Osteocyte (in vitro differentiated cells): ENCODE results near the gene CBLIF. TPM values are rescaled to one million over a fixed set of nuclear protein-coding genes. Genes with fewer than 3 reads are reported as not detected.

ENCODE experiments used
- DNase-seq: peaks from one replicate; pipeline ENCODE4 v3.0.0; 2021; ENCODE audit warnings: mixed read lengths; ENCODE audit not compliant: unreplicated experiment; ENCODE audit errors: extremely low spot score
- H3K27ac Mint-ChIP-seq: one replicate; pipeline ENCODE4 v1.8.0; 2021; ENCODE audit warnings: mild to moderate bottlenecking, mixed read lengths; ENCODE audit not compliant: unreplicated experiment
- H3K27me3 Mint-ChIP-seq: one replicate; pipeline ENCODE4 v1.8.0; 2021; ENCODE audit warnings: mixed read lengths; ENCODE audit not compliant: unreplicated experiment
- H3K36me3 Mint-ChIP-seq: one replicate; pipeline ENCODE4 v1.8.0; 2021; ENCODE audit warnings: mixed read lengths; ENCODE audit not compliant: unreplicated experiment
- H3K4me1 Mint-ChIP-seq: one replicate; pipeline ENCODE4 v1.8.0; 2021; ENCODE audit warnings: mixed read lengths; ENCODE audit not compliant: unreplicated experiment
- H3K4me3 Mint-ChIP-seq: one replicate; pipeline ENCODE4 v1.8.0; 2021; ENCODE audit warnings: mild to moderate bottlenecking, moderate library complexity, mixed read lengths; ENCODE audit not compliant: unreplicated experiment
- H3K9me3 Mint-ChIP-seq: one replicate; pipeline ENCODE4 v1.8.0; 2021; ENCODE audit warnings: mixed read lengths; ENCODE audit not compliant: unreplicated experiment
- CTCF ChIP-seq: fragments of 200-600 bp; sonication (generic); IDR thresholded peaks from 2 replicates; pipeline ENCODE4 v1.5.0; 2021; ENCODE audit warnings: antibody characterized with exemption, mild to moderate bottlenecking, moderate library complexity
- total RNA-seq: library from RNA; stranded (reverse); gene quantifications from 2 replicates; pipeline ENCODE4 v1.2.1, GENCODE V29; 2021

The CBLIF gene
- total RNA-seq, 1 donor from 2014 or later = not detected

- Mint-ChIP-seq H3K4me1 (no peaks in the 10 kb centered on the region), H3K9me3 (no peaks in the 10 kb centered on the region), H3K27me3 (peaks cover 4% of the 10 kb centered on the region), H3K4me3 (no peak within 1 kb of the TSS), H3K27ac (no peak within 1 kb of the TSS), H3K36me3 (no peaks in the 10 kb centered on the region)
- no peak for TF ChIP-seq CTCF
- no peak for DNase-seq
These were observed 33.3 kb upstream of the CBLIF start, which contains the start of gene OOSP3 for GRCh38 chr11:59878575-59878974. Gene OOSP3, plus strand, starts transcription at chr11:59878782. Its CDS starts 27 bp downstream, at chr11:59878809.

GRCh38 chr11:59877784-59878183, 32.5 kb upstream of the CBLIF start:
- TF ChIP-seq CTCF = no peak

GRCh38 chr11:59877325-59877724, 32.0 kb upstream of the CBLIF start:
- no peak for DNase-seq
- no peaks in the 10 kb centered on the region for H3K9me3 Mint-ChIP-seq
- peaks cover 4% of the 10 kb centered on the region for H3K27me3 Mint-ChIP-seq
- H3K36me3 Mint-ChIP-seq = no peaks in the 10 kb centered on the region
- no peaks in the 10 kb centered on the region for H3K4me1 Mint-ChIP-seq
- TF ChIP-seq CTCF = no peak
- H3K27ac Mint-ChIP-seq = no peak overlapping the region
- H3K4me3 Mint-ChIP-seq = no peak overlapping the region

More at GRCh38 chr11:59877784-59878183, 32.5 kb upstream of the CBLIF start:
- no peak for DNase-seq
- Mint-ChIP-seq H3K4me1 (no peaks in the 10 kb centered on the region), H3K4me3 (no peak overlapping the region), H3K27ac (no peak overlapping the region), H3K9me3 (no peaks in the 10 kb centered on the region), H3K27me3 (peaks cover 4% of the 10 kb centered on the region), H3K36me3 (no peaks in the 10 kb centered on the region)

GRCh38 chr11:59875856-59876519, 30.7 kb upstream of the CBLIF start:
- DNase-seq = no peak
- no peaks in the 10 kb centered on the region for H3K36me3 Mint-ChIP-seq
- H3K4me3 Mint-ChIP-seq = no peak overlapping the region
- no peaks in the 10 kb centered on the region for H3K9me3 Mint-ChIP-seq
- no peaks in the 10 kb centered on the region for H3K4me1 Mint-ChIP-seq
- no peak for TF ChIP-seq CTCF
- peaks cover 4% of the 10 kb centered on the region for H3K27me3 Mint-ChIP-seq
- no peak overlapping the region for H3K27ac Mint-ChIP-seq

- H3K4me3 Mint-ChIP-seq = no peak overlapping the region
- no peaks in the 10 kb centered on the region for H3K36me3 Mint-ChIP-seq
- no peaks in the 10 kb centered on the region for H3K4me1 Mint-ChIP-seq
- H3K9me3 Mint-ChIP-seq = peaks cover 11% of the 10 kb centered on the region
- no peak overlapping the region for H3K27ac Mint-ChIP-seq
- TF ChIP-seq CTCF = no peak
- H3K27me3 Mint-ChIP-seq = peaks cover 8% of the 10 kb centered on the region
- no peak for DNase-seq
These were observed 26.8 kb upstream of the CBLIF start for GRCh38 chr11:59872076-59872475.
